Stomach (tissue), 9 donors: ENCODE results near the gene HOXD10. TPM values are rescaled to one million over a fixed set of nuclear protein-coding genes. Genes with fewer than 3 reads are reported as not detected.

ENCODE experiments used
- DNase-seq, 2 donors: peaks; one replicate each; pipeline versions ENCODE4 v3.0.0 to v3.0.0-alpha.2; 2013 to 2019
- H3K27ac ChIP-seq, 5 donors: fragments of 200-600 bp in 4 of 5; sonication (generic) in 4 of 5; one replicate each; pipeline ENCODE4 v1.5.1; 2013 to 2019; ENCODE audit warnings: mild to moderate bottlenecking in 1 of 5, moderate library complexity in 1 of 5
- H3K27me3 ChIP-seq, 3 donors: fragments of 200-600 bp; sonication (generic); one replicate each; pipeline ENCODE4 v1.5.1; 2017 to 2019; ENCODE audit warnings: mixed run types in 1 of 3
- H3K36me3 ChIP-seq, 4 donors: fragments of 200-600 bp; sonication (generic); 1 replicate in 3 of 4; 2 replicates in 1 of 4; pipeline ENCODE4 v1.5.1; 2016 to 2019
- H3K4me1 ChIP-seq, 4 donors: fragments of 200-600 bp; sonication (generic); one replicate each; pipeline ENCODE4 v1.5.1; 2016 to 2019
- H3K4me3 ChIP-seq, 4 donors: fragments of 200-600 bp; sonication (generic) in 3 of 4; one replicate each; pipeline ENCODE4 v1.5.1; 2016 to 2019; ENCODE audit warnings: mild to moderate bottlenecking in 1 of 4
- H3K9me3 ChIP-seq, 4 donors: fragments of 200-600 bp; sonication (generic); one replicate each; pipeline ENCODE4 v1.5.1; 2016 to 2019
- EP300 ChIP-seq: sonication (generic); formaldehyde crosslinking; IDR thresholded peaks from one replicate; pipeline ENCODE4 v1.6.1; 2017; ENCODE audit warnings: antibody characterized with exemption
- POLR2A ChIP-seq, 4 donors: fragments of 450-650 bp; IDR thresholded peaks; one replicate each; pipeline ENCODE4 v1.6.1; 2016; ENCODE audit warnings: antibody characterized with exemption in 4 of 4, control low read depth in 2 of 4, mild to moderate bottlenecking in 1 of 4, moderate library complexity in 1 of 4
- POLR2AphosphoS5 ChIP-seq, 3 donors: sonication (generic); formaldehyde crosslinking; IDR thresholded peaks; one replicate each; pipeline ENCODE4 v1.6.1; 2016; ENCODE audit warnings: antibody characterized with exemption in 3 of 3
- WGBS, 5 donors: extraction: QIAGEN DNeasy Blood & Tissue Kit in 3 of 5; methylation state at CpG; one replicate each; pipeline versions ENCODE4 v1.1.5 to v1.1.7; 2013 to 2018; 5-methylcytosine and 5-hydroxymethylcytosine counted together
- intact Hi-C: fragments of 100-400 bp; cut with DNase I; formaldehyde crosslinking; loops from one replicate; pipeline ENCODE4 v1.15.1; 2023; ENCODE audit warnings: low total_unique reads
- polyA plus RNA-seq, 3 donors: library from polyadenylated mRNA; stranded (reverse); fragments of 200-250 nt; gene quantifications; one replicate each; pipeline ENCODE4 v1.2.3, GENCODE V29; 2013
- total RNA-seq, 5 donors: library from RNA; depleted of rRNA; stranded (reverse); fragments of >200 nt; gene quantifications; one replicate each; pipeline versions ENCODE4 v1.1.0 to v1.2.3, GENCODE V29; 2014 to 2016
- TF ChIP-seq, protein P1 (sequence below), 7 experiments: fragments of 450-650 bp in 4 of 7; fragments of 200-600 bp in 3 of 7; sonication (generic) in 3 of 7; IDR thresholded peaks; one replicate each; pipeline ENCODE4 v1.5.1; 2016 to 2019; ENCODE audit warnings: antibody characterized with exemption in 7 of 7, control low read depth in 2 of 7, mild to moderate bottlenecking in 1 of 7
- donor health status: healthy with polysubstance abuse.
- donor health status: Bipolar disorder and iron deficiency.
- donor health status: healthy.

HOXD10 gene
- total and polyA plus RNA-seq, 8 donors, result 2.6 TPM; not detected in 7

- TF ChIP-seq, protein P1, sequence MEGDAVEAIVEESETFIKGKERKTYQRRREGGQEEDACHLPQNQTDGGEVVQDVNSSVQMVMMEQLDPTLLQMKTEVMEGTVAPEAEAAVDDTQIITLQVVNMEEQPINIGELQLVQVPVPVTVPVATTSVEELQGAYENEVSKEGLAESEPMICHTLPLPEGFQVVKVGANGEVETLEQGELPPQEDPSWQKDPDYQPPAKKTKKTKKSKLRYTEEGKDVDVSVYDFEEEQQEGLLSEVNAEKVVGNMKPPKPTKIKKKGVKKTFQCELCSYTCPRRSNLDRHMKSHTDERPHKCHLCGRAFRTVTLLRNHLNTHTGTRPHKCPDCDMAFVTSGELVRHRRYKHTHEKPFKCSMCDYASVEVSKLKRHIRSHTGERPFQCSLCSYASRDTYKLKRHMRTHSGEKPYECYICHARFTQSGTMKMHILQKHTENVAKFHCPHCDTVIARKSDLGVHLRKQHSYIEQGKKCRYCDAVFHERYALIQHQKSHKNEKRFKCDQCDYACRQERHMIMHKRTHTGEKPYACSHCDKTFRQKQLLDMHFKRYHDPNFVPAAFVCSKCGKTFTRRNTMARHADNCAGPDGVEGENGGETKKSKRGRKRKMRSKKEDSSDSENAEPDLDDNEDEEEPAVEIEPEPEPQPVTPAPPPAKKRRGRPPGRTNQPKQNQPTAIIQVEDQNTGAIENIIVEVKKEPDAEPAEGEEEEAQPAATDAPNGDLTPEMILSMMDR (IDR thresholded peaks at IDR 0.05), result no peak
- TF ChIP-seq POLR2A (IDR thresholded peaks at IDR 0.05), result no peak
- no peak for TF ChIP-seq POLR2AphosphoS5 (IDR thresholded peaks at IDR 0.05)
- no peak for TF ChIP-seq EP300
- WGBS, 5 donors, result 7 to 11% (median 10%) methylated on average over 10 of the region's 10 CpGs
- peaks cover 0 to 66% (median 40%) of the 10 kb centered on the region in 4 donors for H3K4me1 ChIP-seq
- no peaks in the 10 kb centered on the region for H3K36me3 ChIP-seq
- H3K9me3 ChIP-seq, result peaks cover 9 to 57% (median 30%) of the 10 kb centered on the region in 4 donors
- intact Hi-C loops, result no loop called here
- H3K27me3 ChIP-seq, result peaks cover 69 to 100% (median 99%) of the 10 kb centered on the region in 3 donors
- DNase-seq, result no peak
- H3K27ac ChIP-seq, result no peak overlapping the region
- no peak overlapping the region for H3K4me3 ChIP-seq
These were observed 34.1 kb upstream of the HOXD10 start for GRCh38 chr2:176082525-176082823.

DNA sequence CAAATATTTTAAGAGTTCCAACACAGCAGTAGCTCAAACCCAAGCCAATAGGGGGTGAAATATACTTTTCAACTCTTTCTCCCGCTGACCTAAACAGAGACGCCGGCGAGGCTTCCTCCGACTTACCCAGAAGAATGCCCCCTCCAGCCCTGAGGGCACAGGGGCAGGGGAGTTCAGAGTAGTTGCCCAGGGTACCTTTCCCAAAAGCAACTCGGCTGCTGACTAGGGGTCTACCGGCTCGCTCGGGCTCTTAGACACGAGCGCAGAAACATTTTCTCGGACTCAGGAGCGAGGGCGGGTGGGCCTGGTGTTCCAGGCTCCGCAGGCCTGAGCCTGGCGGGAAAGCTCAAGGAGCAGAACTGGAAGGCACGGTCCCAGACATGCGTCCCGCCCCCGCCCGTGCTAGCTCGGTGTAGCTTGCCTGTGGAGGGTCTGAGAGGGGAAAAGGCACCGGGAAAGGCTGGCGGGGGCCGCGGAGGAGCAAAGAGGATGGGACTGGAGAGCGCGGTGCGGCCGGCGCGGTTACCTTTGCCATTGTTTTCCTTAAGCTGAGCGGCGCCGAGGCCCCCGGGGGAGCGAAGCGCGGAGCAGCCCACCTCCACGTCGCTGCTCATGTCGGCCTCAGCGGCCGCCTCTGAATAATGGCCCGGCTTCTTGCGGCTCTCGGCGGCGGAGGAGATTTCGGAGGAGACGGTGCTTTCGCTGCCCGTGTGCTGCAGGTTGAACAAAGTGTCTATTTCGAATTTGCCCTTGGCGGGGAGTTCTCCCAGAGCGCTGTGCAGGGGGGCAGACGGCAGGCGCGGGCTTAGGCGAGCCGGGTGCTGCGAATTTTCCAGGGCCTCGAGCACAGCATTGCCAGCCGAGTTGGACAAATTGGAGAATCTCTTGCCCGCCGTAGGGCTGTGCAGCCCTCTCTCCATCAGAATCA is 33.5 kb upstream of the HOXD10 start:
- Histone ChIP-seq H3K27me3 (peaks cover 75 to 100% (median 99%) of the 10 kb centered on the region in 3 donors), H3K4me1 (peaks cover 4 to 72% (median 45%) of the 10 kb centered on the region in 4 donors), H3K4me3 (no peak overlapping the region), H3K27ac (no peak overlapping the region), H3K9me3 (peaks cover 9 to 57% (median 30%) of the 10 kb centered on the region in 4 donors), H3K36me3 (no peaks in the 10 kb centered on the region)
- DNase-seq, result no peak
- WGBS, 5 donors, result 5 to 15% (median 7%) methylated on average over 46 to 66 of the region's 66 CpGs
- TF ChIP-seq POLR2A (IDR thresholded peaks at IDR 0.05) (no peak), POLR2AphosphoS5 (IDR thresholded peaks at IDR 0.05) (no peak)
- intact Hi-C loops, result no loop called here

GRCh38 chr2:176083796-176084261 is 32.7 kb upstream of the HOXD10 start, which contains the start of gene EVX2:
EVX2 (minus strand) TSS chr2:176083962; CDS start chr2:176083776, 186 bp downstream.
- intact Hi-C loops, result no loop called here
- no peak for TF ChIP-seq EP300
- TF ChIP-seq POLR2A (IDR thresholded peaks at IDR 0.05), result no peak
- TF ChIP-seq POLR2AphosphoS5 (IDR thresholded peaks at IDR 0.05), result no peak
- TF ChIP-seq, protein P1 (IDR thresholded peaks at IDR 0.05), result no peak
- peaks cover 9 to 80% (median 52%) of the 10 kb centered on the region in 4 donors for H3K4me1 ChIP-seq

DNA sequence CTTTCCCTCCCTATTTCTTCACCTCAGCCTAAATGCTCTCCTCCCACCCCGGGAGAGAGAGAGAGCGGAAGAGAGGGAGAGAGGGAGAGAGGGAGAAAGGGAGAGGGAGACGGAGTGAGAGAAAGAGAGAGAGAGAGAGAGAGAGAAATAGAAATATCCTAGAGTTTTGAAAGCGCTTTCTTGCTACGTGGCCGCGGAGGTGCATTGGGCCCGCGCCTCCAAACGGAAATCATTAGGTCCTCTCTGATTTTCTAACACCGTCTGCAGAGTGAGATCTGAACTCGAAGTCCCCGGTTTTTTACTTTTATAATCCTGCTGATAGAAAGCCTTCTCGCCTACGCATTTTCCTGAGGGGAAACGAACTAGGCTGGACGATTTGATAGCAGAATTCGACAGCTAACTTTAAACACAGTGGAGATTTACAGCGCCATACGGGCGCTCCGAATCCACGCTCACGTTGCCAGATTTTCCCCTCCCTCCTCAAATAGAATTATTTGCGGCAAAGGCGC is 31.9 kb upstream of the HOXD10 start:
- Histone ChIP-seq H3K4me1 (peaks cover 9 to 72% (median 46%) of the 10 kb centered on the region in 4 donors), H3K9me3 (peaks cover 9 to 49% (median 30%) of the 10 kb centered on the region in 4 donors), H3K27me3 (peaks cover 66 to 100% (median 99%) of the 10 kb centered on the region in 3 donors), H3K27ac (no peak overlapping the region), H3K36me3 (no peaks in the 10 kb centered on the region), H3K4me3 (no peak overlapping the region)
- TF ChIP-seq POLR2A (IDR thresholded peaks at IDR 0.05), result no peak
- no peak for TF ChIP-seq EP300
- TF ChIP-seq, protein P1 (IDR thresholded peaks at IDR 0.05), result no peak
- no peak for TF ChIP-seq POLR2AphosphoS5 (IDR thresholded peaks at IDR 0.05)
- intact Hi-C loops, result no loop called here
- no peak for DNase-seq
- WGBS, 5 donors, result 4 to 9% (median 6%) methylated on average over 26 of the region's 26 CpGs

More at GRCh38 chr2:176083796-176084261, 32.7 kb upstream of the HOXD10 start, which contains the start of gene EVX2:
- Histone ChIP-seq H3K27ac (no peak within 1 kb of the TSS), H3K9me3 (peaks cover 9 to 54% (median 30%) of the 10 kb centered on the region in 4 donors), H3K36me3 (no peaks in the 10 kb centered on the region), H3K4me3 (no peak within 1 kb of the TSS), H3K27me3 (peaks cover 73 to 100% (median 99%) of the 10 kb centered on the region in 3 donors)
- DNase-seq, result no peak
- WGBS, 5 donors, result 13 to 20% (median 18%) methylated on average over 27 of the region's 27 CpGs
